HL-60 (cell line): Measurements from ENCODE around the gene XIRP2.

Experiments
- DNase-seq, 2 experiments: peaks; one replicate each; pipeline ENCODE4 v3.0.0-alpha.2; 2010 to 2020; ENCODE audit warnings: low read depth in 1 of 2, low spot score in 1 of 2
- H3K27ac ChIP-seq: fragments of 250-450 bp; sonication (Bioruptor Pico); replicated peaks from 2 replicates; pipeline ENCODE4 v1.5.1; 2020; ENCODE audit warnings: mild to moderate bottlenecking, moderate library complexity
- H3K27me3 ChIP-seq: fragments of 250-450 bp; sonication (Bioruptor Pico); 2 replicates; pipeline ENCODE4 v1.5.1; 2021; ENCODE audit warnings: mild to moderate bottlenecking, moderate library complexity; ENCODE audit not compliant: insufficient read depth, poor library complexity, severe bottlenecking
- H3K4me3 ChIP-seq: replicated peaks from 2 replicates; pipeline ENCODE4 v1.5.1; 2011; ENCODE audit warnings: mild to moderate bottlenecking, control low read depth, low read length; ENCODE audit not compliant: insufficient read depth
- CTCF ChIP-seq: IDR thresholded peaks from one replicate; pipeline ENCODE4 v1.5.1; 2011; ENCODE audit warnings: low read length, control low read depth, inconsistent platforms; ENCODE audit not compliant: insufficient read depth
- GABPA ChIP-seq: IDR thresholded peaks from 2 replicates; pipeline ENCODE4 v1.6.1; 2012; ENCODE audit warnings: low read depth
- POLR2AphosphoS5 ChIP-seq: IDR thresholded peaks from 2 replicates; pipeline ENCODE4 v1.6.1; 2012; ENCODE audit warnings: low read depth
- REST ChIP-seq: IDR thresholded peaks from 2 replicates; pipeline ENCODE4 v1.6.1; 2012; ENCODE audit warnings: low read depth; ENCODE audit not compliant: insufficient replicate concordance
- SPI1 ChIP-seq: IDR thresholded peaks from 2 replicates; pipeline ENCODE4 v1.6.1; 2012; ENCODE audit warnings: low read depth, mild to moderate bottlenecking, borderline replicate concordance

XIRP2 gene

GRCh38 chr2:167151894-167152293 is 263.6 kb downstream of the XIRP2 start:
- no peak for DNase-seq
- Histone ChIP-seq H3K4me3 (no peak overlapping the region), H3K27ac (no peak overlapping the region), H3K27me3 (no peaks in the 10 kb centered on the region)
- no peak for TF ChIP-seq REST
- no peak for TF ChIP-seq POLR2AphosphoS5
- no peak for TF ChIP-seq CTCF
- no peak for TF ChIP-seq GABPA
- TF ChIP-seq SPI1: no peak

GRCh38 chr2:167157523-167157922 is 269.2 kb downstream of the XIRP2 start:
- DNase-seq: no peak
- H3K4me3 ChIP-seq: no peak overlapping the region
- H3K27me3 ChIP-seq: no peaks in the 10 kb centered on the region
- no peak overlapping the region for H3K27ac ChIP-seq
- no peak for TF ChIP-seq REST

- Histone ChIP-seq H3K27me3 (no peaks in the 10 kb centered on the region), H3K27ac (no peak overlapping the region), H3K4me3 (no peak overlapping the region)
- TF ChIP-seq POLR2AphosphoS5 (no peak), GABPA (no peak), REST (no peak), CTCF (no peak), SPI1 (no peak)
- DNase-seq: no peak
Measured at GRCh38 chr2:167177196-167177595, 288.9 kb downstream of the XIRP2 start.

- Histone ChIP-seq H3K27ac (no peak overlapping the region), H3K27me3 (no peaks in the 10 kb centered on the region), H3K4me3 (no peak overlapping the region)
- TF ChIP-seq SPI1 (no peak), POLR2AphosphoS5 (no peak), GABPA (no peak), REST (no peak), CTCF (no peak)
- no peak for DNase-seq
Measured at GRCh38 chr2:167181134-167181533, 292.9 kb downstream of the XIRP2 start.
